Activated T-helper 1 cell treated with Interleukin-2 at 50 U/mL for 16 hours (primary cell): ENCODE measurements around the gene NRIP2.
A peak's percentile ranks its signal among the peaks of the same experiment; 100 is the strongest.

Source experiments
- DNase-seq: peaks from one replicate; pipeline ENCODE4 v3.0.0-alpha.2; 2020; ENCODE audit warnings: low read depth

The NRIP2 gene

DNA sequence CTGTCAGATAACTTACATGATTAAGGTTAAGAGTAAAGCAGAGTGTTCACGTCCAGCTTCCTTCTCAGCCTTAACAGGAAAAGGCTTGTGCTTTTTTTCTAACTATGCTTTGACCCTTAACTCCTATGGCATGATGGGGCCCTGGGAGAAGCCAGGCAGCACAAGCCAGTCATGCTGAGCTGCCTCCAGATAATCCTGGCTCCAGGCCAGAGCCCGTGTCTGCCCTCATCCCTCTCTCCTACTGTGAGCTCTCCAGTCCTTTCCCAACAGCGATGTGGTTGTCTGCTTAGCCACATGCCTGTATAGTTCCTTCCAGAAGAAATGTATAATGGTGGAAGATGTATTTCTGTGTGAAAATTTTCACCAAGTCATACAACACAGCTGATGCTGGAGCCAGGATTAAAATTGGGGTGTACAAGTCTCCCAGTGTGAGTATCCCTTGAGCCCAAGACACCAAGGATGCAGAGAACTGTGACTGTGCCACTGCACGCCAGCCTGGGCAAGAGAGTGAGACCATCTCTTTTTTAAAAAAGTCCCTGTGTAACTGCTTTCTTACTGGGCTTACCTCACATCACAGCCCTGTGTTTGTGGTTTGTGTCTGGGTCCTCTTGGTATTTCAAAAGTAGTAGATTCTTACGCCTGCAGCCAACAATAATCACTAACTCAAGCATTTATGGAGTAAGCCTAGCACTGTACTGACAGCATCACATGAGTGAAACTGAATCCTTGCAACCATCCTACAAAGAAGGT lies 30.3 kb downstream of the NRIP2 start:
- DNase-seq, result no peak

DNA sequence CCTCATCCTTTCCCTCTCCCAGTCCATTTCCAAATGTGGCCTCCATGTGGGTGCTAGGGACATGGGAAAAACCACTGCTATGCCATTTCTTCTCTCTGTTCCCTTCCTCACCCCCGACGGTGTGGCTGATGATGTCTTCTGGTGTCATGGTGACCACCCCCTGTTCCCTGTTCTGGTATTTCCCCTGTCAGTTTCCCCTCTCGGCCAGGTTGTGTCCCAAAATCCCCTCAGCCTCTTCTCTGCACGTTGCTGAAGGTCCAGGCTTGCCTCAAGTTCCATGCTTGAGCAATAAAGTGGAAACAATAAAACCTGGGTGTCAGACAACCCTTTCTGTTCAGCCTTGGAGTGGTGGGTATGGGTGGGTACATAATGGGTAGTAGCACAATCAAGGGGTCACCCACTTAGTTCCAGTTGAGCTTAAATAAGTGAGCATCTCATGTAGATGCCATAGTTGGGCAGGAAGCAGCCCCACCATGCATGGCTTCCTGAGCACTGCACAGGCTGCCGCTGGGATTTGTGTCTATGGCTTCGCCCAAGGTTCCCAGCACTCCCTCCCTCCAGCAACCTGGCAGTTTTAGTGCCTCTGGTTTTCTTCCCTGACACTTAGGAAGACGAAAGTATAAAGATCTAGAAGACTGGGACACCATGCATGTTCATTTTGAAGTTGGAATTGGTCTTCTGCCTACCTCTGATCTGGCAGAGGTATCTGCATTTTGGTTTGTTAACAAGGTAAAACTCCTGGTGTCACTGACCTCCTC lies 31.0 kb downstream of the NRIP2 start:
- DNase-seq, result no peak

- no peak for DNase-seq
Measured at GRCh38 chr12:2801044-2801783, 33.6 kb downstream of the NRIP2 start.

DNA sequence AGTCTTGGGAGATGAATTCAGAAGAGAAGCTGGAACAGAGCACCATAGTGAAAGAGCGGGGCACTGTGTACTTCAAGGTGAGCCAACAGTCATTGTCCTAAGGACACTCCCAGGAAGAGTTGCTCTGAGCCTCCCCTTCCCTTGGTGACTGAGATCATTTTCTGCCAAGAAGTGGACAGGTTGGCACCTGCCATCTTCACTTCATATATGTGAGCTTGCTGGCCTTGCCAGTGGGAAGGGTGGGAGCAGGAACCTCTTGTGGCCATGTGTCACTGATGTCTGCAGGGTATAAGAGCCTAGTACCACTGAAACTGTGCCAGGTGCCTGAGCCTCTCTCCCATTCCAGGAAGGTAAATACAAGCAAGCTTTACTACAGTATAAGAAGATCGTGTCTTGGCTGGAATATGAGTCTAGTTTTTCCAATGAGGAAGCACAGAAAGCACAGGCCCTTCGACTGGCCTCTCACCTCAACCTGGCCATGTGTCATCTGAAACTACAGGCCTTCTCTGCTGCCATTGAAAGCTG lies 34.7 kb downstream of the NRIP2 start:
- DNase-seq, result no peak

DNA sequence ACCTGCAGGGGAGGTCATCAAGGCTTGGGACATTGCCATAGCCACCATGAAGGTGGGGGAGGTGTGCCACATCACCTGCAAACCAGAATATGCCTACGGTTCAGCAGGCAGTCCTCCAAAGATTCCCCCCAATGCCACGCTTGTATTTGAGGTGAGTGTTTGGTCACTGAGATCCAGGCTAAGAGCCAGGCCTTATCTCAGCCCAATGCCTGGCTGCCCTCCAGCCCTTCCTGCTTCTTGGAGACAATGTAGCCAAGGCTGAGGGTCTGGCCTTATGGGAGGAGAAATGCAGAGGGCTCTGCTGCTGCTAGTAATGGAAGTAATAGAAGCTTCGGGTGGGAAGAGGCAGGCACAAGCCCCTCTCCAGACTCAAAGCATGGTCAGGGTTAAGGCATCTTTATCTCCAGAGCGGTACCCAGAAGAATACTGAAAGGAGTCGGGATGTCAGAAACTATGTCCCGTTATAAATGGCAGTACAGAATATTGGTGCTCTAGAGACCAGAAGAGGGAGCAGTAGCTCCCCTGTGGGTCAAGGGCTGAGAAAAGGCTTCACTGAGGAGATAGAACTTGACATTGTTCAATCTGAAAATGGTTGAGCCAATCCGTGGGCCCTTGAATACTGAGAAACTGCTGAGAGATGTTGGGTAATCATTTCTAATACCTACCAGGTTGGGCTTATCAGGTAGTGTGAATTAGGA lies 37.0 kb downstream of the NRIP2 start:
- DNase-seq, result no peak

DNA sequence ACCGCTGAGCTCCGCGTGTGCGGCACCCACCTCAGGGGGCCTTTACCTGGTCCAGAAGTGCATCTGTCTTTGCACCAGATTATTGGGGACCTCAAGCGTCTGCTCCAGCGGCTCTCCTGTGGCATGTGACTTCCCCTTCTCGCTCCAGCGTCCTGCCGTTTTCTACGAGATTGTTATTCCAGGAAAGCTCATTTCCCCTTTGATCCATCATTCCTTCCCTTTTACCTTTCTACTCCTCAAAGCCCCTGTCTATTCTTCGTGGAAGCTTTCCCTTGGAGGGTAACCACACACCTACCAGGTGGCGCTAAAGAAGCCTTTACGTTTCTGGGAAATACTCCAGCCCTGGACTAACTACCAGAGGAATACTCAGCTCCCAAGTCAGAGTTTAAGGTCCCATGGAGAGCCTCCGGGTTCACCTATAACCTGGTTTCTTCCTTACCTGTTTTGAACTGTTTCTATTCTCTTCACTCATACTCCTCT lies 38.6 kb downstream of the NRIP2 start:
- no peak for DNase-seq

- peak; percentile 60 for DNase-seq
Measured at GRCh38 chr12:2795291-2796186, 39.3 kb downstream of the NRIP2 start.

DNA sequence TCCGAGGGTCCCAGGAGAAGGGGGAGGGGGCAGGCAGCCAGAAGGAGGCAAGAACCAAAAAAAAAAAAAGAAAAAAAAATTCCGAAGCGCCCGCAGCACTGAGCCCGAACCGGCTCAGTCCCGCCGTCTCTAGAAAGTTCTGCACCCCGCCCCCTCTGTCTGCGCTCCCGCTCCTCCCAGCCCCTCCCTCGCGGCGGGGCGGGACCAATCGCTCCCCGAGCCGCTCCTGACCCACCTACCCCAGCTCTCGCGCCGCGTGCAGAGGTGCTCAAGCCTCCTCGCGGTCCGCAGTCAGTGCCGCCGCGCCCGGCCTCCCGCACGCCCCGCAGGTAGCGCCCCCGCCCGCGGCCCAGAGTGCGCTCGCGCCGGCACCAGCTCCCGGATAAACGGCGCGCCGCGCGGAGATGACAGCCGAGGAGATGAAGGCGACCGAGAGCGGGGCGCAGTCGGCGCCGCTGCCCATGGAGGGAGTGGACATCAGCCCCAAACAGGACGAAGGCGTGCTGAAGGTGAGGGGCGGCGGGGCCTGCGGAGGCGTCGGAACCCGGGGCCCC lies 40.0 kb downstream of the NRIP2 start, which contains the start of gene FKBP4:
Gene FKBP4, plus strand, starts transcription at position 235 of the 554 bp plus-strand sequence. Its CDS starts 170 bp downstream, at position 405.
- peak; percentile 83 for DNase-seq

DNA sequence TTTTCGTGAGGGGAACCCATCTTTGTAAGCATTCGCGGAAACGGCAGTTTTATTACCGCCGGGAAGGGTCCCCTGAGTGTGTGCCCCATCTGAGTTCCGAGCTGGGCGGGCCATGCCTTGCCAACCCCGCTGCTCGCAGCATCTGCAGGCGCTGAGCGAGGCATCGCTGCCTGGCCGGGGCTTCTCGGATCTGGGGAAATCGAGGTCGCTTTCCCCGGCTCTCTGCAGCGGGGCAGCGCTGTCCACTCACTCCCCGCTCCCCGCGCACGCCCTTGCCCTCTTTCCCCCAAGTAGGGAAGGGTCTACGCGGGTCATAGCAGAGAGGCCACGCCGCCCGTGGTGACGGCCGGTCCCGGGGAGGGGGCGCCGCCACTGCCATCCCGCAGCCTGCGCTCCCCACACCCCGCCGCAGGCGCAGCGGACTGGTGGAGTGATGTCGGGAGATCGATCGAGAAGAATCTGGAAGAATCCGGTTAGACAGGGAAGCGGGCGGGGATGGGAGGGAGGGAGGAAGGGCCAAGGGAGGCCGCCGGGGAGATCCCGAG lies 40.6 kb downstream of the NRIP2 start:
- DNase-seq, result no peak

- no peak for DNase-seq
Measured at GRCh38 chr12:2793561-2793960, 41.3 kb downstream of the NRIP2 start.

GRCh38 chr12:2792671-2793500 lies 41.9 kb downstream of the NRIP2 start:
- no peak for DNase-seq

- DNase-seq, result no peak
Measured at GRCh38 chr12:2791089-2791488, 43.7 kb downstream of the NRIP2 start.

DNA sequence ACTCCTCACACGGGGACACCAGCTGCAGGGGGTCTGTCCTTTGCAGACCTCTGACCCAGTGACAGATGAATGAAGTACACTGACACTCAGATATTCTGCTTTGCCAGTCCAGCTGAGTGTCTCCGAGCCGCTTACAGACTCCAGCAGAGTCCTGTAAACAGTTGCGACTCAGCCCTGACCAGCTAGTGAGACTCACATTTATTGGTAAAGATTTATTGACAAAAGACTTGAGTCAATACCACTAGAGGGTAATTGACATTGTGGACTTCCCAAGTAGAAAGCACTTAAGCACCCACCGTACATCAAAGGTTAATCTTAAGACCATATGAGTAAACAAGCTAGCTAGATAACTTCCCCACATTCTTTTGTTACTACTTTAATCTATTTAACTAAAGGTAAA lies 49.8 kb downstream of the NRIP2 start:
- DNase-seq, result no peak

DNA sequence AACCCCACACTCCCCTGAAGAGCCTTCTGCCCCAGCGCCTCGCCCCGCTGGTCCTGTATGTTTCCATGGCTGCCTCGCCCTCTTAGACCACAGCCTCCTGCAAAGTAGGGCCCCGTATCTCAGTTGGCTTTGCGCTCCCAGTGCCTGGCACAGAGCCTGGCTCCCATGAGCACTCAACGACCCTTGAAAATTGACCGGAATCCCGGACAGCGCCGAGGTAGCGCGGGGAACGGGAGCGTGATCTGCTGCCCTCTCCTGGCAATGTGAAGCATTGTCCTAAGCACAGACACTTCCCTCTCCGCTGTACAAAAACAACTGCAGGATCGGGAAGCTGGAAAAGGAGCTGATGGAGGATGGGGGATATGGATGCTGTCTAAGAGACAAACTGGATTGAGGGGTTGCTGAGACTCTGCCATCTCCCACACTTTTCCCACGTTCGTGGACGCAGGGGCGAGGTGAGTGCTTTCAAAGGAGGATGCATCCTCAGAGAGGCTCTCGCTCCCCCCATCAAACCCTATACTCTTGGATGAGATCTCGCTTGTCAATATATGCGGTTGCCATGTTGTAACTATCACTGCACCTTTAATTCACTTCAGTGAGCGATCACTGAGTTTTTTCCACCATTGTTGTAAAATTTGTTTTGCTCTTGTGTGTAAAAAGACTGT lies 50.8 kb downstream of the NRIP2 start:
- DNase-seq, result no peak

DNA sequence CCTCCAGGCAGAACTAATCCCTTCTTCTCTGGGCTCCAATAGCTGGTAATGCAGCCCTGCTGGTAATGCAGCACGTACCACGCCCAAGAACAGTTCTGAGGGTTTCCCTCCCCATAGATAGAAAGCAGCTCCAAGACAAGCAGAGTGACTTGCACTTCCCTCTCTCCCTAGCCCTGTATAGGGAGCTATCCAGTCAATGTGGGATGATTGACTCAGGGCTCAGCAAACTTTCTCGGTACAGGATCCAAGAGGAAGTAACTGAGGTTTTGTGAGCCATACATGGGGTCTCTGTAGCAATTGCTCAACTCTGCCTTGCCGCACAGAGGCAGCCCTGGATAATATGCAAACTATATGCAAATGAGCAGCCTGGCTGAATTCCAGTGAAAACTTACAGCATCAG lies 55.6 kb downstream of the NRIP2 start:
- no peak for DNase-seq

DNA sequence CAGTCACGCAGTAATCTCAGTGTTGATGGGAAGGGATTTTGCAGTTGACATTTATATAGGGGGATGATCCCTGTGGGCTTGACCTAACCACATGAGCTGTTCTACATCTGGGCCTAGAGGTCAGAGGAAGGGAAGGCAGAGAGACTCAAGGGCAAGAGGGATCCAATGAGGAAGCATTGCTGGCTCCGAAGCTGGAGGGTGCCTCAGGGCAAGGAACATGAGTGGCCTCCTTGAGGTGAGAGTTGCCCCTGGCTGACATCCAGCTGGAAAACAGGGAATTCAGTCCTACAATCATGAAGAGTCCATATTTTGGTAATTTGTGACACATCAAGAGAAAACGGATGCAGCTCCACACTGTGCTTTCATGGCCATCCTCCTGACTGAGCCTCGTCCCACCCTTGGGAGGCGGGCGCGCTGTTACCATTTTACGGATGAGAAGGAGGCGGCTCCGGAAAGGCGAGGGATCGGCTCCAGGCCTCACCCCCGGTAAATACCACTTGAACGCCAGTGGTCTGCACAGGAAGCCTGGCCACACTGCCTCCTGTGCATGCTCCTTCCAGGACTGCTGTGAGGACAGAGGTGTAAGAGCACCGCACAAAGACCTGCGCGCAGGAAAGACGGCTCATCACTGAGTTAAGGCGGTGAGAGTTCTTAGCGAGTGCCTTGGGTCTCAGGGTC lies 58.6 kb downstream of the NRIP2 start:
- no peak for DNase-seq

- DNase-seq, result no peak
Measured at GRCh38 chr12:2775431-2775830, 59.4 kb downstream of the NRIP2 start.
